ENCODE data around the gene GRID2.

- TF ChIP-seq CTCF (IDR thresholded peaks at IDR 0.05; ENCODE audit: low read length): no peak
- no peak for TF ChIP-seq EZH2 (optimal IDR thresholded peaks at IDR 0.05; ENCODE audit: low read depth, low read length)
Observed at GRCh38 chr4:93617606-93618005, 1313.8 kb downstream of the GRID2 start.

Data from MM.1S (cell line).